HG03460 (cell line): ENCODE results near the gene UBASH3A.

Experiments
- ATAC-seq: cut with Tn5 transposase; IDR thresholded peaks from one replicate; pipeline ENCODE4 v1.9.1; 2021; ENCODE audit not compliant: unreplicated experiment

UBASH3A gene

DNA sequence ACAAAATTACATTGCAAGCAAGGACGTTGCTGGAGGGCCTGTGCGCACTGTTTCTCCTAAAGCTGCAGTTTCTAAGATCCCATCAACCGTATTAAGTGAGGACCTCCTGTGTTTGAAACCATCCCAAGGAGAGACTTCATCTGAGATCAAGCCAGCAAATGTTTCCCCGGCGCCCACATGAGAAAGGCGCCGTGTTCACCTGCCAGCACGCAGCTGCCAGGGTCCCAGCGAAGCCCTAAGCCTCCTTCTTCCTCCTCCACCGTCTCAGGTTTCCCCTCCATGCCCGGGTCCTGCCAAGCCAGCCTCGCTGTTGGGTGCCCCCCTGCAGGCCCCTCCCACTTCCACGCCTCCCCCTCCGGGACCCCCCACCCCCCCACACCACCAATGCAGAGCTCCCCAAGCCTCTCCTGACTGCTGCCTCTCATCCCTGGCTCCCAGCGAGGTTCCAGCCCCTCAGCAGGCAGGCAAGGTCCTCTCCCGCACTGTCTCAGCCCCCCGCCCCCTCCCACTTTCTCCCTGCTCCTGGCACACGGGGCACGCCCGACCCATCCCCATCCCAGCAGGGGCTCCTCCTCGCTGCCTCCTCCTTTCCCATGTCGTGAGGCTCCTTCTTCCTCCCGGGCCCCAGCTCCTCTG is 28.7 kb upstream of the UBASH3A start:
- ATAC-seq, result no peak

- ATAC-seq, result no peak
Measured at GRCh38 chr21:42375506-42375905, 28.2 kb upstream of the UBASH3A start.

DNA sequence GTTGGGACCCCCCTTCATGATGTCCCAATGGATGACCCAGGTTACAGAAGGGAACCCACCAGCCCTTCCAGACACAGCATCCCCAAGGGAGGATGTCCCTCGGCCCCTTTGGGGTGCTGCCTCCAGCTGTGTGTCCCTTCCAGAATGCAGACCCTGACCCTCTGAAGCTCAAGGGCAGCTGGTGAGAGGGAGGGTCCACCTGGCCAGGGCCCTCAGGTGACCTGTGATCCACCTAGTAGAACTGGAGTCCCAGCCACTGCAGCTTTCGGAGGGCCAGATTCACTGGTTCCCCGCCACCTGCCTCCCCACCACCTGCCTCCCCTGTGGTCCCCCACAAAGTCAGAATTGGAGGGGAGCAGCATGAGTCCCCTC is 27.8 kb upstream of the UBASH3A start:
- no peak for ATAC-seq

GRCh38 chr21:42376338-42376982 is 27.2 kb upstream of the UBASH3A start:
- ATAC-seq, result no peak

DNA sequence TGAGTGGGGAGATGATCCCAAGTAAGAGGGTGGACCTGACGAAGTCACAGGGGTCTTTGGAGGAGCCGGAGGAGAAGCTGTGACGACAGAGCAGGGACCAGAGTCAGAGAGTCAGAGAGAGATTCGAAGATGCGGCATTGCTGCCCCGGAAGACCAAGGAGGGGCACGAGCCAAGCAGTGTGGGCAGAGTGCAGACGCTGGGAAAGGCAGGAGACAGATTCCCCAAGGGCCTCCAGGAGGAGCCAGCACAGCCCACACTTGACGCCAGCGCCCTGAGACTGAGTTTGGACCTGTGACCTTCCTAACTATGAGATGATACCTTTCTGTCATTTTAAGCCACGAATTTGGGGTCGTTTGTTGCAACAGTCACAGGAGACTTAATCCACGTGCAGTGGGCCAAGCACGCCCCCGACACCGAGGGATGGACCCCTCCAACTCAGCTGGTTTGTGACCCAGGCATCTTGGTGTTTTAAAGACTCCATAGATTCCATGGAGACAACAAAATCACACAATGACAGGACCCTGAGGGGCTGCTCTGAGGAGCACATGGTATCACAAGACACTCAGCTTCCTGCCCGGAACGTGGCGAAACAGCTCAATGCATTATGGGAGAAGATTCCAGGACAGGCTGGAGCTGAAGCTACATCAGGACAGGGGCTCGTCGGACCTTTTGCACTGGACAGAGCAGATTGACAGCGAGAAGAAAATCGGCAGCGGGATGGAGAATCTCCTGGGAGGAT is 26.3 kb upstream of the UBASH3A start:
- no peak for ATAC-seq

DNA sequence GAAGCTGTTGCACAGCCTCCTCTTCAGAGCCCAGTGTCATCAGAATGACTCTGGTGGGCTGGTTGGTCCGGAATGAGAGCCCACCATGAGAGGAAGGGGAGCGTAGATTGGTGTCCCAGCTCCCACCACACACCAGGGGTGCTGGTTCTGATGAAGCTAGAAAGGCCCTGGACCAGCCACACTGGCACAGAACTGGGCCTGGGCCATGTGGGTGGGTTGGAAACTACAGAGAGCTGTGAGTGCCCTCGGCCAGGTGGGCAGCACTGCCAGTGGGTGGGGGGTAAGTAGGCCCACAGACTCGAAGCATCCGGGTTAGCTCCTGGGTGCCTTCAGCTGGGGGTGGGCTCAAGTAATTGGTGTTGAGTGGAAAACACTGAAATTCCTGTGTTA is 25.8 kb upstream of the UBASH3A start:
- no peak for ATAC-seq

DNA sequence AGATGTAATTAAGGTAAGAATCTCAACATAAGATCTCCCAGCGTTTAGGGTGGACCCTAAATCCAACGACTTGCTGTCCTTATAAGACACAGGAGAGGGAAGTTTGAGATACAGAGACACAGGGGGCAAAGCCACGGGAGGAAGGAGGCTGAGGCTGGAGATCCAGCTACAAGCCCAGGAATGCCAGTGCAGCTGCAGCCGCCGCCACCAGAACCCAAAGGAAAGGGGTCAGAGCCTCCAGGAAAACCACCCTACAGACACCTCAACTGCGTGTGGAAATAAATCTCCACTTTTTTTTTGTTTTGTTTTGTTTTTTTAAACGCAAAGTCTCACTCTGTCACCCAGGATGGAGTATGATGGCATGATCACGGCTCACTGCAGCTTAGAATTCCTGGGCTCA is 25.3 kb upstream of the UBASH3A start:
- no peak for ATAC-seq

DNA sequence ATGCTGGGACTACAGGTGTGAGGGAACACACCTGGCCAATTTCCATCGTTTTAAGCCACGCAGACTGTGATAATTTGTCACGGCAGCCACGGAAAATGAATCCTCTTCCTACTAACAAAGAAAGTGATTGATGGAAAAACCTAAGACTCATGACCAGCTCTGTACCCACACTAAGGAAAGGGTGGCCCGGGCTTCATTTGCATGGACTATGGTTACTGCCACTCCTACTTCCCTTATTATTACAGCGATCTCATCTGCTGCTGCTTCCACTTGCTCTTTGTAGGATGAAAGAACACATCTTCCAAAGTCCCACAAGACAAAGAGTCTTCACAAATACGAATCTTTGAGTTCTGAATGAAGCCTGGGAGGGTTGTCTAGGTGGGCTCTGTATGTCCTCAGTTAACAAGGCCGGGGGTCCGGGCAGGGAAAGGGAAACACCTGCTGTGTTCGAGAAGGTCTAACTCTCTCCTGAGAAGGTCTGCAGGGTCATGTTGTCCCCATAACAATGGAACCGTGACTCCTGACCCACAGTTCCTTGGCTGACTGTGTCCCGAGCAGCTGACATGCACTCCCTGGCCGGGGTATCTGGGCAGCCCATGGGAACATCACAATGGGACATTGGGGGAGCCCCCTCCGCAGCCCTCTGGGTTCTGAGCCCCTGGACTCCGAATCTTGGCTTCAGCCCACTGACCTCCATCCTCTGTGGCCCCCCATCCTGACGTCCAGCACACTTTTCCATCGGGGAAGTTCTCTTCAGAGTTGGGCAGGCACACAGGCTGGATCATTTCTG is 24.1 kb upstream of the UBASH3A start:
- no peak for ATAC-seq

DNA sequence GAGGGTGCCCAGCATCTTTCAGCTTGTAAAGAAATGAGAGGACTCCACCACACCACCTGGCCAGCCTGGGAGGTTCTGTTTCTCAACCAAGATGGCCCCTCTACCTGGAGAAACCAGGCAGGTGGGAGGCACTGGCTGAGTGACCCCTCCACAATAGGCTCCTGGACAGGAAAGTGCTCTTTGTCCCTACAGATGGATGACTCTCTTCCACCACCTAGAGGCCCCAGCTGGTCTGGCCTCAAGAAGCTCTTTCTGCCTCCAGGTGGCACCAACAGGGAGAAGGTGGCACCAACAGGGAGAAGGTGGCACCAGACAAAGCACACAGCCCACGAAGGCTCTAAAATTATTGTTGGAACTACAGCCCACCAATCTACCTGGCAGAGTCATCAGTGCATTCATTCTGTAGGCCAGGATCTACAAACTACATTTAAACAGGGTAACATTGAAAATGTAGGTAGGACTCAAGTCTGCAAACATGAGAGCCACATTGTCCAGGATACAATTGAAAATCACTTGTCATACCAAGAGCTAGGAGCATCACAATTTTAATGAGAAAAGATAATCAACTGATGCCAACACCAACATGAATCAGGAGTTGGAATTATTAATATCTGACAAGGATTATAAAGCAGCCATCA is 22.2 kb upstream of the UBASH3A start:
- ATAC-seq, result no peak

GRCh38 chr21:42382915-42383314 is 20.8 kb upstream of the UBASH3A start:
- ATAC-seq, result no peak

DNA sequence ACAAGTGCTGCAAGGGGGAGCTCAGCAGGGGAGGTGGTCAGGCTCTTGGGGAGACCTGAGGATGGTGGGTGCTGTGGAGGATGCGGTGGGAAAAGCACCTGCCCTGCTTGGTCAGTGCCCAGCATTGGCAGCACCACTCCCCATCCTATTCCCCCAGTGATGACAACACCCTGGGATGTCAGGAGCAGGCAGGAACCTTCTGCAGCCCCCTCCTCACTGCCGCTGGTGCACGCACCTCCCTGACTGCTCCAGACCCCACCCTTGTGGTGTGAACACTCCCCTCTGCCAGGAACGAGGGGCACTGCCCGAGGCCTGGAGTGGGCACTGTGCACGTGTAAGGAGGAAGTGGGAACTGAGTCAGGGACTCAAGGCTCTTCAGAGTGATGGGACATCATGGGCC is 20.4 kb upstream of the UBASH3A start:
- ATAC-seq, result no peak

DNA sequence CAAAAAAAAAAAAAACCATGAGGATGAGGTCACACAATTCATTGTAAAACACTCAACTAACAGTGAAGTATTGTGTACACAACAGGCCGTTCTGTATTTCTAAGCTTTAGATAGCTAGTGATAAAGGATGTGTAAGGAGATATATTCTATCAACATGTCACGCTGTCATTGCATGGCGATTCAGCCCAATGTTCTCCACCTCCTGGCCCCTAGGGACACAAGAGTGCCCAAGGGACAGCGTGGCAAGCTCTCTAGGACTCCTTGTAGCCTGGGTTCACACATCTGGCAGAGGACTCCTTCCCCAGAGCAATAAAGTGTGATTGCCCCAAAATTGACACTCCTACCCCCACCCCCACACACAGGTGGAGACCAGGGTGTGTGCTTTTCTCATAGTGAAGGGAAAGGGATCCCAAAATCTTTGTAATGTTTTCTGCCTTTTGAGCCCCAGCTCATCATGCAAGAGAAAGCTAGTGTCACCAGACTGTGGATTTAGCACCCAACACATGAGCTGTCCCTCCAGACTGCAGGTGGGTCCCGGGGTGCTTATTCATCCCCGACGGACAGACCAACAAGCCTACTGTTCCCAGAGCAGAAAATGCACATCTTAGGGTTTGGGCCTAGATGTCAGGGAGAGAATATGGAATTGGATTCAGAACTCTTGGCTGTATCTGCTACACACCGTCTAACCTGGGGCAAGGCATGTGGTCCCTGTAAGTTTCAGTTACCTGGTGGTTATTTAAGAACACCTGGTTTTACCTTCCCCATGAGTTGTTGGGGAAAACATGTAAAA is 19.4 kb upstream of the UBASH3A start:
- no peak for ATAC-seq

DNA sequence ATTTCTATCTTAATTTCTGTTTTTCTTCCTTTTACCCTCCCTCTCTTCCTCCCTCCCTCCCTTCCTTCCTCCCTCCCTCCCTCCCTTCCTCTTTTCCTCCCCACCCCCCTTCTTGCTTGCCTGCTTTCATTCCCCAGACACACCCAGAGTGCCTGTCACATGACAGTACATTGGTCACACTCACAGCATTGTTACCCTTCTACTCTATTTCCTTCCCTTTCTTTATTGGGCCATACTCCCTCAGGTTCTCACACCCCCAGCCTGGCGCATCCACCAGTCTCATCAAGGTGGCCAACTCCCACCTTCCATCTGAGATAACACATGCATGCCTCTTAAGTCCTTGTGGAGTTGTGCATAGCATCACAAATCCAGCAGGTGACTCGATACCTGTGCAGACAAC is 18.7 kb upstream of the UBASH3A start:
- ATAC-seq, result no peak

- no peak for ATAC-seq
Measured at GRCh38 chr21:42385619-42386018, 18.1 kb upstream of the UBASH3A start.

DNA sequence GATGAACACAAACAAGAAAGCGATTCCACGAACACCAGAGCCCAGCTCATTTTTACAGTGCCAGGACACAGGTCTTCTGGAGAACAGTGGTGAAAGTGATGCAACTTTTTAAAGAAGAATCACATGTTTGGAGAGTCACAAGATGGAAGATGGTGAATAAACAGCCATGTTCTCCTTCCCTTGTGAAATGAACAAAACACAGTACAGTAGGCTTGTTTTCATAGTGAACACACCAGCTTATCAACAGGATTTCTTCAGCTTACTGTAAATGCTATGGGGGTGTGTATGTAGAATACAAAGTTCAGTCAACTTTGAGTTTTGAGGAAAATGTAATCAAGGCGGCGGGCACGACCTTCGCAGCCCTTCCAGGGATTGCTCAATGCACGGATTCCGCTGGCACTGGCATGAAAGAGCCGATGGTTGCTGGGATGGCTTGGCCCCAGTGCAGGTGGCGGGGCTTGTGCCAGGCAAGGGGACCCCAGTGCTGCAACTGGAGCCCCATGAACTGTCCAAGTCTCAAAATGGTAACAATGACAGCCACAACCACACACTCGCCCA is 17.6 kb upstream of the UBASH3A start:
- no peak for ATAC-seq

GRCh38 chr21:42387164-42387563 is 16.5 kb upstream of the UBASH3A start:
- no peak for ATAC-seq

- ATAC-seq, result no peak
Measured at GRCh38 chr21:42387843-42388340, 15.8 kb upstream of the UBASH3A start.

DNA sequence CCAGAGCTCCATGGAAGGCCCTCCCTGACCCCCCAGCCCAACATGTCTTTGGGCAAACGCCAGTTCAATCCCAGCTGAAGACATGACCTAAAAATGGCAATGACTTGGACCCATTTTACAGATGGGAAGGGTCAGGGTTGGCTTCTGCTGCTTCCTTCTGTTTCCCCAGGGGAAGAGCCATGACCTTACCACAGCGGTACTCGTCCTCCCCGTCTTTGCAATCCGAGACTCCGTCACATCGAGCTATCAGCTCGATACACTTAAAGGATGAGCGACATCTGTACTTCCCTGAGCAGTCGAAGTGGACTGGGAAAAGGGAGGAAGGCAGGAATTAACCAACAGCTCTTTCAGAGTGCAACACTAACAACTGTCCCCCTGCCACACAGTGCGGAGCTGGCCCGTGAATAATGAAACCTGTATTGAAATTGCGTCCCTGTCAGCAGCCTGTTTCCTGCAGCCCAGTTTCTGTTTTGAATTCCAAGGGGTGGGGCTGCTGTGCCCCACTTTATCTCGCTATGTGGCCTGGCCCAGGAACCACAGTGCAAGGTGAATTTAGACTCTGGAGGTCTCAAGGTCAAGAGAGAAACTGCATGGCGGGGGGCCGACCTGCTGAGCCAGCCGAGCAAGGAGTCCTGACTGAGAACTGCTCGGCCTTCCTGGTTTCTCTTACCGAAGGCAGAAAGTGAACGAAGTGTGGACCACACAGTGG is 14.8 kb upstream of the UBASH3A start:
- no peak for ATAC-seq

DNA sequence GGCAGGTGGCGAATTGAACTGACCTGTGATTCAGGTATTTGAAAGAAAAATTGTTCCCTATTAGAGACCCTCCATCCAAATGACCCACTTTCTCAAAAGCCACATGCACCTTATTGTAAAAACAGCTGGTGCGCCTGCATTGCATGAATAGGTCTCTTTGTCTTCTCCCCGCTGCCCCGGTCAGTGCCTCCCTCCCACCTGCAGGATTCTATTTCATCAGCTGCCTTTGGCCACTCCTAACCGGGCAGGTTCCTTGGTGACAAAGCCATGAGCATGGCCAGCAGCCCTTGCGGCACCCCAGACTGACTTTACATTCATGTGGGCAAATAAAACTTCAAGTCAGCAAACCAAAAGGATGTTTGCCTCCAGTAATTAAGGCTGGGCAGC is 14.3 kb upstream of the UBASH3A start:
- no peak for ATAC-seq
